A172 (cell line): ENCODE results near the gene SETDB1. TPM values are rescaled to one million over a fixed set of nuclear protein-coding genes. Genes with fewer than 3 reads are reported as not detected.
A peak's percentile ranks its signal among the peaks of the same experiment; 100 is the strongest.
"Not testable (repeated sequence)": the region's sequence is repeated elsewhere in the genome, so short reads cannot be mapped to it uniquely, and the experiment has no call there.

Experiments
- DNase-seq: peaks from one replicate; pipeline ENCODE4 v3.0.0-alpha.2; 2015; ENCODE audit warnings: low spot score
- total RNA-seq: library from RNA; depleted of rRNA; stranded (reverse); fragments of >200 nt; shearing (Covaris generic); gene quantifications from 2 replicates; pipeline ENCODE4 v1.2.3, GENCODE V29; 2014; rRNA removed

SETDB1 gene
- 55.4 and 56.8 TPM in 2 replicates for total RNA-seq

DNA sequence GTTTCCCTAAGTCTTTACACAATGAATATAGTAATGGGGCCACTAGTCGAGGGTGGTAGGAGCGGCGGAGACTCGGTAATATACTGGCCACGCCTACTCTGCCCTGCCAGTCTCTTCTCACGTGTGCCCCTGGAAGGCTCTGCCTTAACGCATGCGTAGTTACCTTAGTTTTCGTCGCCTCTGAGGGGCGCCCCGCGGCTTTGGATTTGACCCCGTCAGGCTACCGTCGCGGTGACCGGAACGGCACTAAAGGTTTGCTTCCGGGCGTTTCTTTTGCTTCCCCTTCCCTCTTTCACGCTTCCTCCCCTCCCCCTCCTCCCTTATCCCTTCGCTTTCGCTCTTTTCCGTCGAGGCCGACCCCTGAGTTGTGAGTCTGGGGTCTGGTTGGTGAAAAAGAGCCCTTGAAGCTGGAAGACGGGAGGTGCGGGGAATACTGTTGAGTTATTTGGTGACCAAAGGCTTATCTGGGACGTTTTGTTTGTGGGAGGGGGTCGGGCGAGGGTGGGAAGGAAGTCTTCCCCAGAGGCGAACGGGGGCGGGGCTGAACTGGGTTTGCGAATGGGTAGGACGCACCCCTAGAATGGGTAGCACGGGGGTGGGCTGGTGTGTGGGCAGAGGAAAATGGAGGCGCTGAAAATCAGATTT, at the start of gene SETDB1:
Gene SETDB1 (plus strand): TSS at position 267 of the 645 bp plus-strand sequence. CDS start 1,352 bp downstream, outside the sequence.
- peak; percentile 99 for DNase-seq

DNA sequence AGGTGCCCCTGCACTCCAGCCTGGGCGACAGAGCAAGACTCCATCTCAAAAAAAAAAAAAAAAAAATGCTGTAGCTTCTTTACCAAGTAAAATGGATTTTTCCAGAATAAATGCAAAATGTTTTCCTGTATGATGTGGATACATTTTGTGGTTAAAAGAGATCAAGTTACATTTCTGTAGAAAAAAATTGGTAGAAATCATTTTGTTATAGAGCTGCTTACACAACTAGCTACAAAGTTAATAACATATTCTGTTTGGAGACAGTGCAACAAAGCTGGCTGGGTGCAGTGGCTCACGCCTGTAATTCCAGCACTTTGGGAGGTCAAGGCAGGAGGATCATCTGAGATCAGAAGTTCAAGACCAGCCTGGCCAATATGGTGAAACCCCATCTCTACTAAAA, 47.2 kb upstream of the SETDB1 start:
- DNase-seq = not testable (repeated sequence)

DNA sequence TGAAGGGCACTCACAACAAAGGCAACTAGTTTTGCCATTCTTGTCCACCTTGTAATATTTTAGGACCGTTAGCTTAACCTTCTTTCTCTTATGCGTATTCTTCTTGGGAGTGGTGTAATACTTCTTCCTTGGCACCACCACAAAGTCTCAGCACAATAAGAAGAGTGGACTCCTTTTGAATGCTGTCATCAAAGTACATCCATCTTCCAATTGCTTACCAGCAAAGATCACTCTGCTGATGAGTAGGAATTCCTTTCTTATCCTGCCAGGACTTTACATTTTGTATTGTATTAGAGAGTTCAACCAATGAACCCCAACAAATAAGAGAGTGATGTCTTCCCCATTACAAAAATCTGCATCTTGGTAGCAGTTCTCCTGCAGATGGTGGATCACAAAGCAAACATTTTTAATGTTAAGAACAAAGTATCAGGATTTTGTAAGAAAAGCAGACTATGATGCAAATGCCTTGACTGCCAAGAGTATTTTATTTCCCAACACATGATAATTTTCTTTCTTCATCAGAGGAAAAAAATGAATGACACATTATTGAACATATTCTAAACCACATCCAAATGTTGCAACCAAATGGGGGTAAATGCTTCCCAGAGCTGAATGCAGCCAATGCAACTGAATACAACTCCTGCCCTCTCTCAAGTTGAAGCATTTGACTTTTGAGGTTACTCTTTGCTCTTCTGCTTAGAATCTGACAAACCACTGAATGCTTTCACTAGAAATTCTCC, 44.7 kb upstream of the SETDB1 start:
- no peak for DNase-seq

DNA sequence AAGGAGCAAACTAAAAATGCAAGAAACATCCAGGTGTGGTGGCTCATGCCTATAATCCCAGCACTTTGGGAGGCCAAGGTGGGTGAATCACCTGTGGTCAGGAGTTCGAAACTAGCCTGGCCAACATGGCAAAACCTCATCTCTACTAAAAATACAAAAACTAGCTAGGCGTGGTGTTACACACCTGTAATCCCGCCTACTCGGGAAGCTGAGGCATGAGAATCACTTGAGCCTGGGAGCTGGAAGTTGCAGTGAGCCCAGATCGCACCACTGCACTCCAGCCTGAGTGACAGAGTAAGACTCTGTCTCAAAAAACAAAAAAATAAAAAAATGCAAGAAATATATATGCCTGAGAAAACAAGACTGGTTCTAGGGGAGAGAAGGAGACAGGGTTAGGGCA, 43.0 kb upstream of the SETDB1 start:
- DNase-seq = not testable (repeated sequence)

DNA sequence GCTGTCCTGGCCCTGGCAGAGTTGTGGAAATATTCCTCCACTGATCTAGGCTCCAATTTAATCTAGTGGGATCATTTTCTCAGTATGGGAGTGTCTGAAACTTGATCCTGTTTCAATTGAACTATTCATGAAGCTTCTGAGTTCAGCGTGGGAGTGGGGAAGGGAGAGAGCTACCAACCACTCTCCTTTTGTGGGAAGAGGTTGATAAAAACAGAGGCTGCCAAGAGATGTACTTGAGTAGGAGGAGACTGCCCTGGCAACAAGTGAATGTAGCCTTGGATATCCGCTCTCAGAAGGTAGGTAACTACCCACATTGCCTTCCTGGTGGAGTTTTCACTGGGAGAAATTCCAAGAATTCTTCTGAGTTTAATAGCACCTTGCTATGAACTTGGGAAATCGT, 39.1 kb upstream of the SETDB1 start, which contains the start of gene CTXND2:
Gene CTXND2 (plus strand): TSS at position 119 of the 400 bp plus-strand sequence. CDS start 25,179 bp downstream, outside the sequence.
- no peak for DNase-seq

DNA sequence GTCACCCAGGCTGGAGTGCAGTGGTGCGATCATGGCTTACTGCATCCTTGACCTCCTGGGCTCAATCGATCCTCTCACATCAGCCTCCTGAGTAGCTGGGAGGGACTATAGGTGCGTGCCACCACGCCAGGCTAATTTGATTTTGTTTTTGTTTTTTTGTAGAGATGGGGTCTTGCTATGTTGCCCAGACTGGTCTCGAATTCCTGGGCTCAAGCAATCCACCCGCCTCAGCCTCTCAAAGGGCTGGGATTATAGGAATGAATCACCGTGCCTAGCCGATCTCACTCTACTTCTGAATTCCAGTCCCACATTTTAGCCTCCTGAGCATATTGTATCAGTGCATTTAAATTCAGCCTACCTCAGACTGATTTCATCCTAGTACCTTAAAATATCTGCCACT, 37.4 kb upstream of the SETDB1 start:
- DNase-seq = no peak

DNA sequence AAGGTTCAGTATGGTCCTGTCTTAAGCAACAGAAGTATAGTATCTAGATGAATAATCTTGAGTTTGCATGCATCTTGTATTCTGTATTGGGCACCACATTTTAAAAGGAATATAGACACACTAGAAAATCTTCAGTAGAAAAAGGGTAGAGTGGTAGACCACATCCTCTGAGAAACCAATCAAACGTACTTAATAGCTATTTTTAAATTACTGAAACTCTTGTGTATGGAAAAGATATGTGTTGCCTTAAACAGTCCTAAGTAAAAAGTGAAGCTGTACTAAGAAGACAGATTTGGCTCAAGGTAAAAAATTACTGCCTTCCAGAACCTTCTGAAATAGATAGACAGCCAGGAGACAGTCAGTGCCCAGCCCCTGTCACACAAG, 36.1 kb upstream of the SETDB1 start:
- no peak for DNase-seq

DNA sequence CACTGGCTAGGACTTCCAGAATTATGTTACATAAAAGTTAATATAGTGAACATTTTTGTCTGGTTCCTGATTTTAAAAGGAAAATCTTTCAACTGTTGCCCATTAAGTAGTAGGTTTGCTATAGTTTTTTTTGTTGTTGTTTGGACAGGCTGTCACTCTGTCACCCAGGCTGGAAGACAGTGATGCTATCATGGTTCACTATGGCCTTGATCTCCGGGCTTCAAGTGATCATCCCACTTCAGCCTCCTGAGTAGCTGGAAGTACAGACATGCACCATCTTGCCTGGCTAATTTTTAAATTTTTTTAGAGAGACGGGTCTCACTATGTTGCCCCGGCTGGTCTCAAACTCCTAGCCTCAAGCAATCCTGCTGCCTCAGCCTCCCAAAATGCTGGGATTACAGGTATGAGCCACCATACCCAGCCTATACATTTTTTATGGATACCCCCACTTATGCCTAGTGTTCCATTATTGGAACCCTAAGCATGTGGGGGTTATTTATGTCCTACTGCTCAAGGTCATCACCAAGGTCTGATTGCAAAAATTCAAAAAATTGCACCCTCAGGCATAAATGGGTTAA, 32.7 kb upstream of the SETDB1 start:
- no peak for DNase-seq

DNA sequence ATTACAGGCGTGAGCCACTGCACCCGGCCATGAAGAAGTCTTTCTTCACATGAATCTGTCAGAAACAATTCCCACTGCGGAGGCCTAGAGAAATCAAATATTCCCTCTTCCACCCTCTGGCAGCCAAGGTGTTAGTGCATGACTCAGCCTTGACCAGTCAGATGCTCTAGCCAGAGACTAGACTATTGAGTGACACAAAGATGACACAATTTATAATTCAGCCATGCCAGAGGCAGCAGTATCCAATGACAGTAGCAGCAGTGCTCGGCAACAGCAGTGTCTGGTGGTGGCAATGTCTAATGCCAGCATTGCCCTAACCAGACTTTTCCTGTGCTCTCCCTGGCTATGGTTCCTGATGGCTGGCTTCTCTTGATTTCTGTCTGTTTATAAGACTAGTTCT, 30.5 kb upstream of the SETDB1 start:
- peak; percentile 83 for DNase-seq

DNA sequence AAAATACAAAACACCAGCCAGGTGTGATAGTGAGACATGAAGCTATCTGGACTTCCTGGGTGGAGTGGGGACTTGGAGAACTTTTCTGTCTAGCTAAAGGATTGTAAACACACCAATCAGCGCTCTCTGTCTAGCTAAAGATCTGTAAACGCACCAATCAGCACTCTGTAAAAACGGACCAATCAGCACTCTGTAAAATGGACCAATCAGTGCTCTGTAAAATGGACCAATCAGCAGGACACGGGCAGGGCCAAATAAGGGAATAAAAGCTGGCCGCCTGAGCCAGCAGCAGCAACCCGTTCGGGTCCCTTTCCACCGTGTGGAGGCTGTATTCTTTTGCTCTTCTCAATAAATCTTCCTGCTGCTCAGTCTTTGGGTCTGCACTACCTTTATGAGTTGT, 26.4 kb upstream of the SETDB1 start:
- DNase-seq = not testable (repeated sequence)

DNA sequence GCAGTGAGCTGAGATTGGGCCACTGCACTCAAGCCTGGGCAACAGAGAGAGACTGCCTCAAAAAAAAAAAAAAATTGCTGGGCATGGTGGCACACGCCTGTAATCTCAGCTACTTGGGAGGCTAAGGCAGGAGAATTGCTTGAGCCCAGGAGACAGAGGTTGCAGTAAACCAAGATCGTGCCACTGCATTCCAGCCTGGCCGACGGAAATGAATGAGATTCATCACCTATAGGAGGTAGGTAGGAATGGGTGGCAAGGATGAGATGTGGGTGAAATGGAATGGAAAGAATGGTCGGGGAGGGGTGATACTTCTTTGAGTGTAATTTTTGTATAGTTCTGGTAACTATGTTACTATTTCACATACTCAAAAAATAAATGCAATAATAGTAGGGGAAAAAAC, 23.8 kb upstream of the SETDB1 start:
- no peak for DNase-seq

DNA sequence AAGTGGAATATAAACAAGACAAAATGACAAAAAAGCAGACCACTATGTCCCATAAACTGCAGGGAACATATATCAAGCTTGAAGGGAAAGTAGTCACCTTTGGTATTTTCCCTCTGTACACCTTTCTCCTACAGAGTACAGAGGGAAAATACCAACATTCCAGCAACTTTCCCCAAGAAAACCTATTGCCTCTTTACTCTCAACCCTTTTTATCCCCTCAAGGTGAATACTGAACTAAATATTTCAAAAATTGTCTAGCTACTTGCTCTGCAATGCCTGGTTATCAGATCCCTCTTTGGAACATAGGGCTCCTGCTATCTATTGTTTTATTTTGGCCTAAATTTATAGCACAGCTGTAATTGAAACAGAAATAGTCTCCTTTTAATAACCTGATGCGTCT, 23.4 kb upstream of the SETDB1 start:
- DNase-seq = no peak

DNA sequence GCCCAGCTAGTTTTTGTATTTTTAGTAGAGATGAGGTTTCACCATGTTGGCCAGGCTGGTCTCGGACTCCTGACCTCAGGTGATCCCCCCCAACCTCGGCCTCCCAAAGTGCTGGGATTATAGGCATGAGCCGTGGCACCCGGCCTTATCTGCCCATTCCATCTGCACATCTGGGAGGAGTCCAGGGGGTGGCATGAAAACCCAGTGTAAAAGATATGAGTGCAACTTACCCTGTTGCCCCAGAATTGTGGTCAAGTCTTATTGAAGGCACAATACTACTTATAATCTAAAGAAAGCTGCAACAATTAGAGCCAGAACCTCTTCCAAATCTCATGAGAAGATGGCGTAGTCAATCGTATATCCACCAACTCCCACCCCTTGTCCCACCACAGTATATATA, 20.9 kb upstream of the SETDB1 start:
- no peak for DNase-seq

DNA sequence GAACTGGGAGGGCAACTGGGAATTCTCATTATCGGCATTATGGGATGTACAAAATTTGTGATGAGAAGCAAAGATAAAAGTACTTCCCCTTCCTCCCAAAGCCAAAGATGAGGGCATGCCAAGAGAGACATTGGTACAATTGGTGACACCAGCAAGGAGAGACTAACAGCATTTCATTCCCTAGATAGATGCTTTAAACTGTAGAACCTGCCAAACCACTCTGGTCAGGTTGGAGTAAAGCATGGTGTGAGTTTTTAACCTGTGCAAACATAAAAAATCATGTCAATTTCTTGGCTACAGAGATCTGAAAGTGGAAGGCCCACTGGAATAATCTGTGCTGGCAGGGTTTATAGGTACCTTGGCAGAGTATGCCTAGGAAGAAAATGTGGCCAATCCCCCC, 19.8 kb upstream of the SETDB1 start:
- no peak for DNase-seq

DNA sequence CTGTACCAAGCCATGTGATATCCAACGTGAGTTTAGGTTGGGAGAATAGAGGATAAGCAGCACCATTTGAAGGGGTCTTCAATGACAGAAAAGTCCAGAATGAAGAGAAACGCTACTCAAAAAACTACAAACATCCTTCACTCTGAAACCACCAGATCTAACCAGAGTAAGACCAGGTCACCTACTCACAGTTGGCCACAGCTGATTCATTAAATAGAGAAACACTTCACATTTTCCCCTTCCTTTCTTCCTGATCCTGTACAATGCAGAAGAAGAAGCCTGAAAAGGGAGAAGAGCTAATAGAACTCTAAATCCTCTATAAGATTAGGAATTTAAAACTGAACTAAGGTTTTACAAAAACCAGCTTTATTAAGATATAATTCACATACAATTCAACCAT, 19.4 kb upstream of the SETDB1 start:
- DNase-seq = no peak

DNA sequence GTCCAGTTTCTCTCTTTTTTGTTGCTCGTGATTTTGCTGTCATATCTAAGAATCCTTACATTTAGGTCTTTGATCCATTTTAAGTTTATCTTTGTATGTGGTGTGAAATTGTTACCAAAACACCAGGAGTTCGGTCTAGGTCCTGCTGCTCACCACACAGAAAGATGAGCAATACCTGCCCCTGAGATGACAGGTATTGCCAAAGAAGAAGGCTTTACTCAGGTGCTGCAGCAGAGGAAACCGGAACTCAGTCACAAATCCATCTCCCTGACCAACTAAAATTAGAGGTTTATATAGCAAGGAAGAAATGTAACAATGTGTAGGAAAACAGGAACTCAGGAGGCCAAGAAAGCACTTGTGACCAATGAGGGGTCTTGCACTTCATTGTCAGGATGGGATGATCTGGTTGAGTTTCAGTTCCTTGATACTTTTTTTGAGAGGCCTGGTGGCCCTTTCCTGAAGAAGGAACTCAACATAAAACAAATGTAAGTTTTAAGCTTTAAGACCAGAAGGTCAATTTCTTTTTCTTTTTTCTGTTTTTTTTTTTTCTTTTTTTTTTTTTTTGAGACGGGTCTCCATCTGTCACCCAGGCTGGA, 16.5 kb upstream of the SETDB1 start:
- DNase-seq = no peak

DNA sequence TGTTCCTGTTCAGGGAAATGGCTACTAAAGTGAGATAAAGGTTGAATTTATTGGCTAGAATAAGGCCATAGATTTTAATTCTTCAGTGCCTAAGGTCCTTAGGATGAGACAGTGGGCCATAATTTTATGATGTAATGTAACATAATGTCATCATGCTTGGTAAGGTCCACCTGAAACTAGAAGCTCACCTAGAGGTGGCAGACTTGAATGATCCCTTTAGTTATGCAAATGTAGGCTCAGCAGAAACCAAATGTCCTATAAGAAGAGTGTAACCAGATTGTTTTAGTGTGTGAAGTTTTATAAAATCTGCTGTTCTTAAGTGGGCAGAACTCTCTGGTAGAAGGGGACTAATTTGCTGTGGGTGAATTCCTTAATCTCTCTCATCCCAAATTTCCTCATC, 13.5 kb upstream of the SETDB1 start:
- no peak for DNase-seq

DNA sequence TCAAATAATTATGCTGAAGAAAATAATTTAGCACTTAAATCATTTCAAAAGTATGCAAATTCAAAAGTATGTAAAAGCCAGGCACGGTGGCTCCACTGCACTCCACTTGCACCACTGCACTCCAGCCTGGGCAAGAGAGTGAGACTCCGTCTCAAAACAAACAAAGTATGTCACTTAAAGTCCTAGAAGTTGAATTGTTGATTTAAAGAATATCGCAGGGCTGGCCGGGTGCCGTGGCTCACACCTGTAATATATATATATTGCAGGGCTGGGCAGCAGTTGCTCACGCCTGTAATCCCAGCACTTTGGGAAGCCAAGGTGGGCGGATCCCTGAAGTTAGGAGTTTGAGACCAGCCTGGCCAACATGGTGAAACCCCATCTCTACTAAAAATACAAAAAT, 8.8 kb upstream of the SETDB1 start:
- no peak for DNase-seq

DNA sequence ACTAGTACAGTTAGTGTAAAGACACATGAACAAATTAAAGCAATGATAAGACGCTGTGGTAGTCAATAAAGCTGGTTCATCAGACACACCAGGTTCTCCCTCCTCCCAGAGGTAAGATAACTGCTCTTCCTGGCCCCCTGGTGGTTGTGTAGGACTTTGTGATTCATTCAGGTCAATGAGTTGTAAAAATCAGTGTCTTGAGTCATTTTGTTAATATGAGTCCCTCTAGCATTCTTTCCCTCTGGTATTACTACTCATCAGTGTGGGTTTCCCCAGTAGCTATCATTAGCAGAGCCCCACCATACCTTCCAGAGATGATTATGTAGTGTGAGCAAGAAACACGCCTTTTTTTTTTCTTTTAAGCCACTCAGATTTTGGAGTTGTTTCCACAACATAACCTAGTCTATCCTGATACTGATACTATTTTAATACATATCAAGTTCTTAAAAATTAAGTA, 3.6 kb upstream of the SETDB1 start:
- peak; percentile 98 for DNase-seq

DNA sequence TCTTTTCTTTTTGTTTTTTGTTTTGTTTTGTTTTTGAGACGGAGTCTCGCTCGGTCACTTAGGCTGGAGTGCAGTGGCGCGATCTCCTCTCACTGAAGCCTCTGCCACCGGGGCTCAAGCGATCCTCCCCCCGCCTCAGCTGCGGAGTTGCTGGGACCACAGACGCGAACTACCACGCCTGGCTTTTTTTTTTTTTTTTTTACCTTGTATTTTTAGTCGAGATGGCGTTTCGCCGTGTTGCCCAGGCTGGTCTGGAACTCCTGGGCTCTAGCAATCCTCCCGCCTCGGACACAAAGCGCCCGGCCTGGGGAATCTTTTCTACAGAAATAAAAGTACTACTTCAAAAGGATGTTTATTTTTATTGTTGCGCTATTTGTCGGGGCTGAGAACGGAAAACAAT, 1.1 kb upstream of the SETDB1 start:
- DNase-seq = no peak

DNA sequence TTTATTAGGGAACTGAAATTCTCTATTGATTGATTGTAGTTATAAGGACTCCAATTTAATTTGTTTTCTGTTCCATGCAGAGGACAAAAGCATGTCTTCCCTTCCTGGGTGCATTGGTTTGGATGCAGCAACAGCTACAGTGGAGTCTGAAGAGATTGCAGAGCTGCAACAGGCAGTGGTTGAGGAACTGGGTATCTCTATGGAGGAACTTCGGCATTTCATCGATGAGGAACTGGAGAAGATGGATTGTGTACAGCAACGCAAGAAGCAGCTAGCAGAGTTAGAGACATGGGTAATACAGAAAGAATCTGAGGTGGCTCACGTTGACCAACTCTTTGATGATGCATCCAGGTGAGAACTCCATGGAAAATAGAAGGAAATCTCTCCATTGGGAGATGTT, 1.5 kb downstream of the SETDB1 start:
- DNase-seq = no peak

DNA sequence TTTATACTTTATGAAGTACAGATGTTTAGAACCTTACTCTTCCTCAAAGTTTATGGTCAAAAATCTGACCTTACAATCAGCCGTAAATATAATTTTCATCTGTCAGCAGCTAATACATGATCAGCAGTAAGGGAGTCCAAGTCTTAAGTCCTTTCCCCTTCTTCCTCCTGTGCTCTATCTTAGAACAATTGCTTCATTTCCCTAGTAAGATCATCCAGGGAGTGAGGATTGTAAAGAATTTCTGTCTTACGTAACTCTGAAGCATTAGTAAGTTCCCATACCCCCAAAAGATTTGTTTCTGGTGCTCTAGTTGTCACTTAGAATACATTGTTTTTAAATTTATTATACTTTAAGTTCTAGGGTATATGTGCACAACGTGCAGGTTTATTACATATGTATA, 2.1 kb downstream of the SETDB1 start:
- no peak for DNase-seq

DNA sequence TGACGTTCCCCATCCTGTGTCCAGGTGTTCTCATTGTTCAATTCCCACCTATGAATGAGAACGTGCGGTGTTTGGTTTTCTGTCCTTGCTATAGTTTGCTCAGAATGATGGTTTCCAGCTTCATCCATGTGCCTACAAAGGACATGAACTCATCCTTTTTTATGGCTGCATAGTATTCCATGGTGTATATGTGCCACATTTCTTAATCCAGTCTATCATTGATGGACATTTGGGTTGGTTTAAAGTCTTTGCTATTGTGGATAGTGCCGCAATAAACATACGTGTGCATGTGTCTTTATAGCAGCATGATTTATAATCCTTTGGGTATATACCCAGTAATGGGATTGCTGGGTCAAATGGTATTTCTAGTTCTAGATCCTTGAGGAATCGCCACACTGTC, 2.6 kb downstream of the SETDB1 start:
- DNase-seq = not testable (repeated sequence)
